ENCODE results near the gene SPRR2F. TPM values are rescaled to one million over a fixed set of nuclear protein-coding genes. Genes with fewer than 3 reads are reported as not detected.

SPRR2F gene
- total RNA-seq, 1 experiment from 2014 or later, result not detected

- no peak for TF ChIP-seq REST (IDR thresholded peaks at IDR 0.05; ENCODE audit: low read depth)
- no peak for TF ChIP-seq RAD21 (IDR thresholded peaks at IDR 0.05; ENCODE audit: low read depth)
- TF ChIP-seq JUND (IDR thresholded peaks at IDR 0.05), result no peak
Observed at GRCh38 chr1:153071511-153071910, 41.8 kb downstream of the SPRR2F start, which contains the start of gene SPRR2B (continued).

DNA sequence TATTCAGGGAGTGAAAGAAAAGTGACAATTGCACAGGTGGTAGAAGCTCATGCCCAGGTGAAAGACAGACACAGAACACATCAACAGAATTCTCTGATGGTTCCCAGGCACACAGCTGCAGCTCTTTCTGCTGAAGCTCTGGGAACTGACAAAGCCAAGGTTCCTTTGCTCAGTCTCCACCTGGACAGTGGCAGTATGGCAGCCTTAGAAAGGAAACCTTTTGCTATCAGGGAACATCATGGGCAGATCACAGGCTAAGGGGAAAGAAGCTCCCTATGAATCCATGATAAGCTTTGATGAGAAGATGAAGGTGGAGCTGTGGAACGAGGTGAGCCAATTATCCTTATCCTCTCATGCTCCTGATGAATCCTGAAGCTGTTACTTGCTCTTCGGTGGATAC is 43.1 kb downstream of the SPRR2F start:
- no peak overlapping the region for H3K9ac ChIP-seq (ENCODE audit: low read length)
- H3K4me3 ChIP-seq (replicated peaks in 1 of 2; ENCODE audit: low read depth in 1 of 2, low read length in 2 of 2), result no peak overlapping the region
- no peaks in the 10 kb centered on the region for H3K9me2 ChIP-seq (ENCODE audit: insufficient read depth)
- RAD21 ChIA-PET (ENCODE audit: low non-redundant PET in 1 of 2, low total read pairs in 2 of 2, uncharacterized antibody in 2 of 2, unreplicated experiment in 2 of 2), result no interaction called here
- DNase-seq (ENCODE audit: low read depth, low spot score) (no peak), ATAC-seq (no peak)
- H3K4me2 ChIP-seq (ENCODE audit: low read length), result no peak overlapping the region
- no peaks in the 10 kb centered on the region for H4K20me1 ChIP-seq (ENCODE audit: insufficient read depth)
- H3K36me3 ChIP-seq (ENCODE audit: control insufficient read depth in 1 of 2, insufficient read depth in 2 of 2, low read length in 2 of 2), result no peaks in the 10 kb centered on the region
- BruUV-seq (replicated peaks), result no TSS peak
- POLR2A ChIA-PET, result no interaction called here
- no peak overlapping the region for H2AFZ ChIP-seq (ENCODE audit: low read depth, low read length, poor library complexity, severe bottlenecking)
- no peak overlapping the region for H3K27ac ChIP-seq (ENCODE audit: low read depth, low read length)
- CTCF ChIA-PET, result no interaction called here
- peaks cover 34% of the 10 kb centered on the region for H3K27me3 ChIP-seq (ENCODE audit: insufficient read depth, low read length)
- TF ChIP-seq JUND (IDR thresholded peaks at IDR 0.05) (no peak), YY1 (IDR thresholded peaks at IDR 0.05; ENCODE audit: extremely low read depth, insufficient replicate concordance, low read depth, low read length) (no peak), CEBPB (IDR thresholded peaks at IDR 0.05; ENCODE audit: low read depth) (no peak), EZH2phosphoT487 (IDR thresholded peaks at IDR 0.05; ENCODE audit: borderline replicate concordance) (no peak), REST (IDR thresholded peaks at IDR 0.05; ENCODE audit: low read depth) (no peak)
- H3K9me3 ChIP-seq (ENCODE audit: control insufficient read depth in 1 of 2, insufficient read depth in 1 of 2, low read depth in 1 of 2, low read length in 2 of 2), result no peaks in the 10 kb centered on the region
- intact Hi-C loops (cut with micrococcal nuclease), result no loop called here
- H3K4me1 ChIP-seq (ENCODE audit: control insufficient read depth in 1 of 2, insufficient read depth in 2 of 2, low read length in 2 of 2), result no peaks in the 10 kb centered on the region
- no peaks in the 10 kb centered on the region for H3K79me2 ChIP-seq (ENCODE audit: insufficient read depth, low read length)

Other genes starting within 250 kb of the SPRR2F start
- not detected for gene SMCP, start 235.2 kb downstream of the SPRR2F start, total RNA-seq (2021; ENCODE audit: unreplicated experiment)
- gene IVL, start 205.0 kb downstream of the SPRR2F start, total RNA-seq (2021; ENCODE audit: unreplicated experiment), result not detected
- gene SPRR5, start 166.3 kb downstream of the SPRR2F start, total RNA-seq (2021; ENCODE audit: unreplicated experiment), result not detected
- not detected for gene SPRR4, start 142.9 kb downstream of the SPRR2F start, total RNA-seq (2021; ENCODE audit: unreplicated experiment)
- gene SPRR1A, start 129.4 kb downstream of the SPRR2F start, total RNA-seq (2021; ENCODE audit: unreplicated experiment), result not detected
- not detected for gene SPRR3, start 111.8 kb downstream of the SPRR2F start, total RNA-seq (2021; ENCODE audit: unreplicated experiment)
- 0.66 TPM for gene SPRR1B, start 82.3 kb downstream of the SPRR2F start, total RNA-seq (2021; ENCODE audit: unreplicated experiment)
- 6.9 TPM for gene SPRR2D, start 72.4 kb downstream of the SPRR2F start, total RNA-seq (2021; ENCODE audit: unreplicated experiment)
- gene SPRR2A, start 56.0 kb downstream of the SPRR2F start, total RNA-seq (2021; ENCODE audit: unreplicated experiment), result not detected
- not detected for gene SPRR2B, start 41.9 kb downstream of the SPRR2F start, total RNA-seq (2021; ENCODE audit: unreplicated experiment)
- gene SPRR2E, start 19.0 kb downstream of the SPRR2F start, total RNA-seq (2021; ENCODE audit: unreplicated experiment), result not detected
- not detected for gene SPRR2G, start 37.4 kb upstream of the SPRR2F start, total RNA-seq (2021; ENCODE audit: unreplicated experiment)
- gene LELP1, start 89.9 kb upstream of the SPRR2F start, total RNA-seq (2021; ENCODE audit: unreplicated experiment), result not detected
- not detected for gene PRR9, start 104.1 kb upstream of the SPRR2F start, total RNA-seq (2021; ENCODE audit: unreplicated experiment)
- gene LORICRIN, start 146.2 kb upstream of the SPRR2F start, total RNA-seq (2021; ENCODE audit: unreplicated experiment), result not detected
- not detected for gene PGLYRP3, start 199.4 kb upstream of the SPRR2F start, total RNA-seq (2021; ENCODE audit: unreplicated experiment)
- not detected for gene PGLYRP4, start 235.3 kb upstream of the SPRR2F start, total RNA-seq (2021; ENCODE audit: unreplicated experiment)
- 0.59 TPM for gene S100A9, start 244.3 kb upstream of the SPRR2F start, total RNA-seq (2021; ENCODE audit: unreplicated experiment)